D721Med (cell line): Measurements from ENCODE around the gene EMSY.

ENCODE experiments used
- DNase-seq: peaks from one replicate; pipeline ENCODE4 v3.0.0; 2011; ENCODE audit warnings: low spot score; ENCODE audit not compliant: insufficient read length
- FAIRE-seq: peaks from 2 replicates; lab custom pipeline; 2011; peaks lifted over from hg19 to GRCh38; lab: Jason Lieb, UNC
- CTCF ChIP-seq: IDR thresholded peaks from 2 replicates; pipeline ENCODE4 v1.5.1; 2012; ENCODE audit warnings: mild to moderate bottlenecking, control low read depth; ENCODE audit not compliant: insufficient read depth; ENCODE audit errors: missing control alignments

The EMSY gene

GRCh38 chr11:76455931-76456330 is 11.1 kb downstream of the EMSY start:
- no peak for TF ChIP-seq CTCF
- no peak for DNase-seq
- FAIRE-seq = no peak

GRCh38 chr11:76456571-76456970 is 11.8 kb downstream of the EMSY start:
- FAIRE-seq = no peak
- no peak for TF ChIP-seq CTCF
- no peak for DNase-seq

GRCh38 chr11:76459299-76459698 is 14.5 kb downstream of the EMSY start:
- FAIRE-seq = peak; percentile 76
- DNase-seq = no peak
- no peak for TF ChIP-seq CTCF

GRCh38 chr11:76459846-76460245 is 15.0 kb downstream of the EMSY start:
- no peak for FAIRE-seq
- TF ChIP-seq CTCF = no peak

GRCh38 chr11:76462317-76462716 is 17.5 kb downstream of the EMSY start:
- FAIRE-seq (peak; percentile 95), DNase-seq (peak; percentile 66)
- no peak for TF ChIP-seq CTCF

More at GRCh38 chr11:76459846-76460245, 15.0 kb downstream of the EMSY start:
- DNase-seq = no peak

- DNase-seq = no peak
- no peak for TF ChIP-seq CTCF
- no peak for FAIRE-seq
These were observed 20.9 kb downstream of the EMSY start for GRCh38 chr11:76465701-76466100.

- no peak for DNase-seq
- no peak for FAIRE-seq
- TF ChIP-seq CTCF = no peak
These were observed 21.8 kb downstream of the EMSY start for GRCh38 chr11:76466666-76467065.
